ENCODE data around the gene UNC5A.

Gene UNC5A

GRCh38 chr5:176785184-176786145, 24.9 kb upstream of the UNC5A start:
- no peak overlapping the region for H3K4ac ChIP-seq (ENCODE audit: low read depth, low read length)
- no peak overlapping the region for H2BK15ac ChIP-seq (replicated peaks; ENCODE audit: low read depth)
- no peaks in the 10 kb centered on the region for H3K36me3 ChIP-seq (ENCODE audit: control insufficient read depth, insufficient read depth, low read length)
- no peak overlapping the region for H2AK5ac ChIP-seq (ENCODE audit: low read length)
- no peaks in the 10 kb centered on the region for H3K79me2 ChIP-seq (ENCODE audit: control insufficient read depth, insufficient read depth, low read length)
- H3K4me2 ChIP-seq (ENCODE audit: low read length): no peak overlapping the region
- no peak overlapping the region for H3K9ac ChIP-seq (ENCODE audit: low read length)
- no peaks in the 10 kb centered on the region for H3K27me3 ChIP-seq (ENCODE audit: insufficient read depth, low read length, poor library complexity)
- H3K4me1 ChIP-seq (ENCODE audit: control insufficient read depth, low read depth, low read length): peaks cover 16% of the 10 kb centered on the region
- no peak overlapping the region for H3K4me3 ChIP-seq (ENCODE audit: low read length)
- no peak overlapping the region for H4K5ac ChIP-seq (ENCODE audit: low read length)
- no peak for DNase-seq
- no peak overlapping the region for H2BK120ac ChIP-seq (ENCODE audit: low read depth, low read length)
- H2BK5ac ChIP-seq (ENCODE audit: low read length): no peak overlapping the region
- H3K27ac ChIP-seq (ENCODE audit: low read depth, low read length): no peak overlapping the region
- no peak overlapping the region for H3K23ac ChIP-seq (ENCODE audit: low read length)
- H4K8ac ChIP-seq (ENCODE audit: low read depth, low read length): no peak overlapping the region
- WGBS (ENCODE audit: extremely low coverage, insufficient coverage, low lambda C conversion rate): no CpG with 5 or more reads among the region's 27 CpGs
- no peak overlapping the region for H3K18ac ChIP-seq (ENCODE audit: low read length)
- no peaks in the 10 kb centered on the region for H3K79me1 ChIP-seq (ENCODE audit: low read length)
- H3K56ac ChIP-seq (ENCODE audit: low read length): peak overlapping the region; percentile 65

GRCh38 chr5:176787676-176788075, 22.7 kb upstream of the UNC5A start:
- no peaks in the 10 kb centered on the region for H3K36me3 ChIP-seq (ENCODE audit: control insufficient read depth, insufficient read depth, low read length)
- no peak overlapping the region for H2BK15ac ChIP-seq (replicated peaks; ENCODE audit: low read depth)
- no peak overlapping the region for H4K8ac ChIP-seq (ENCODE audit: low read depth, low read length)
- WGBS (ENCODE audit: extremely low coverage, insufficient coverage, low lambda C conversion rate): no CpG with 5 or more reads among the region's 3 CpGs
- no peak overlapping the region for H2AK5ac ChIP-seq (ENCODE audit: low read length)
- no peaks in the 10 kb centered on the region for H3K79me1 ChIP-seq (ENCODE audit: low read length)
- H3K4me2 ChIP-seq (ENCODE audit: low read length): no peak overlapping the region
- no peak overlapping the region for H3K4me3 ChIP-seq (ENCODE audit: low read length)
- H2BK5ac ChIP-seq (ENCODE audit: low read length): no peak overlapping the region
- no peak overlapping the region for H3K4ac ChIP-seq (ENCODE audit: low read depth, low read length)
- DNase-seq: peak; percentile 57
- H2BK120ac ChIP-seq (ENCODE audit: low read depth, low read length): no peak overlapping the region
- no peak overlapping the region for H3K23ac ChIP-seq (ENCODE audit: low read length)
- H4K5ac ChIP-seq (ENCODE audit: low read length): no peak overlapping the region
- no peak overlapping the region for H3K18ac ChIP-seq (ENCODE audit: low read length)
- H3K9ac ChIP-seq (ENCODE audit: low read length): no peak overlapping the region
- no peaks in the 10 kb centered on the region for H3K79me2 ChIP-seq (ENCODE audit: control insufficient read depth, insufficient read depth, low read length)
- H3K27ac ChIP-seq (ENCODE audit: low read depth, low read length): no peak overlapping the region
- peaks cover 16% of the 10 kb centered on the region for H3K4me1 ChIP-seq (ENCODE audit: control insufficient read depth, low read depth, low read length)
- no peak overlapping the region for H3K56ac ChIP-seq (ENCODE audit: low read length)
- no peaks in the 10 kb centered on the region for H3K27me3 ChIP-seq (ENCODE audit: insufficient read depth, low read length, poor library complexity)

GRCh38 chr5:176788091-176788490, 22.3 kb upstream of the UNC5A start:
- no peak overlapping the region for H4K8ac ChIP-seq (ENCODE audit: low read depth, low read length)
- H3K4me2 ChIP-seq (ENCODE audit: low read length): no peak overlapping the region
- H2BK5ac ChIP-seq (ENCODE audit: low read length): no peak overlapping the region
- no peaks in the 10 kb centered on the region for H3K79me2 ChIP-seq (ENCODE audit: control insufficient read depth, insufficient read depth, low read length)
- no CpG with 5 or more reads among the region's 7 CpGs for WGBS (ENCODE audit: extremely low coverage, insufficient coverage, low lambda C conversion rate)
- no peaks in the 10 kb centered on the region for H3K36me3 ChIP-seq (ENCODE audit: control insufficient read depth, insufficient read depth, low read length)
- H3K4me3 ChIP-seq (ENCODE audit: low read length): no peak overlapping the region
- H3K56ac ChIP-seq (ENCODE audit: low read length): no peak overlapping the region
- no peak overlapping the region for H2BK120ac ChIP-seq (ENCODE audit: low read depth, low read length)
- no peak overlapping the region for H3K18ac ChIP-seq (ENCODE audit: low read length)
- no peak overlapping the region for H2AK5ac ChIP-seq (ENCODE audit: low read length)
- no peaks in the 10 kb centered on the region for H3K27me3 ChIP-seq (ENCODE audit: insufficient read depth, low read length, poor library complexity)
- peak; percentile 50 for DNase-seq
- H3K9ac ChIP-seq (ENCODE audit: low read length): no peak overlapping the region
- H2BK15ac ChIP-seq (replicated peaks; ENCODE audit: low read depth): no peak overlapping the region
- no peaks in the 10 kb centered on the region for H3K79me1 ChIP-seq (ENCODE audit: low read length)
- H3K4ac ChIP-seq (ENCODE audit: low read depth, low read length): no peak overlapping the region
- no peak overlapping the region for H3K27ac ChIP-seq (ENCODE audit: low read depth, low read length)
- peaks cover 16% of the 10 kb centered on the region for H3K4me1 ChIP-seq (ENCODE audit: control insufficient read depth, low read depth, low read length)
- H4K5ac ChIP-seq (ENCODE audit: low read length): no peak overlapping the region
- no peak overlapping the region for H3K23ac ChIP-seq (ENCODE audit: low read length)

GRCh38 chr5:176788941-176789872, 21.2 kb upstream of the UNC5A start:
- no CpG with 5 or more reads among the region's 20 CpGs for WGBS (ENCODE audit: extremely low coverage, insufficient coverage, low lambda C conversion rate)
- Histone ChIP-seq H3K79me2 (ENCODE audit: control insufficient read depth, insufficient read depth, low read length) (no peaks in the 10 kb centered on the region), H3K4ac (ENCODE audit: low read depth, low read length) (no peak overlapping the region), H2BK120ac (ENCODE audit: low read depth, low read length) (no peak overlapping the region), H2BK5ac (ENCODE audit: low read length) (no peak overlapping the region), H4K5ac (ENCODE audit: low read length) (no peak overlapping the region), H3K4me2 (ENCODE audit: low read length) (no peak overlapping the region), H3K27me3 (ENCODE audit: insufficient read depth, low read length, poor library complexity) (no peaks in the 10 kb centered on the region), H3K4me1 (ENCODE audit: control insufficient read depth, low read depth, low read length) (peaks cover 16% of the 10 kb centered on the region), H3K56ac (ENCODE audit: low read length) (peak overlapping the region; percentile 34), H3K18ac (ENCODE audit: low read length) (no peak overlapping the region), H3K23ac (ENCODE audit: low read length) (no peak overlapping the region), H3K36me3 (ENCODE audit: control insufficient read depth, insufficient read depth, low read length) (no peaks in the 10 kb centered on the region), H4K8ac (ENCODE audit: low read depth, low read length) (no peak overlapping the region), H3K4me3 (ENCODE audit: low read length) (no peak overlapping the region), H3K9ac (ENCODE audit: low read length) (no peak overlapping the region), H2BK15ac (replicated peaks; ENCODE audit: low read depth) (no peak overlapping the region), H3K27ac (ENCODE audit: low read depth, low read length) (no peak overlapping the region), H2AK5ac (ENCODE audit: low read length) (no peak overlapping the region), H3K79me1 (ENCODE audit: low read length) (no peaks in the 10 kb centered on the region)
- peak; percentile 56 for DNase-seq

- Histone ChIP-seq H3K79me2 (ENCODE audit: control insufficient read depth, insufficient read depth, low read length) (no peaks in the 10 kb centered on the region), H3K4me1 (ENCODE audit: control insufficient read depth, low read depth, low read length) (peaks cover 12% of the 10 kb centered on the region), H2BK15ac (replicated peaks; ENCODE audit: low read depth) (no peak overlapping the region), H3K27me3 (ENCODE audit: insufficient read depth, low read length, poor library complexity) (no peaks in the 10 kb centered on the region), H3K36me3 (ENCODE audit: control insufficient read depth, insufficient read depth, low read length) (no peaks in the 10 kb centered on the region), H4K8ac (ENCODE audit: low read depth, low read length) (no peak overlapping the region), H3K4ac (ENCODE audit: low read depth, low read length) (no peak overlapping the region), H3K79me1 (ENCODE audit: low read length) (no peaks in the 10 kb centered on the region), H2AK5ac (ENCODE audit: low read length) (no peak overlapping the region), H3K18ac (ENCODE audit: low read length) (no peak overlapping the region), H3K4me2 (ENCODE audit: low read length) (no peak overlapping the region), H3K9ac (ENCODE audit: low read length) (no peak overlapping the region), H3K56ac (ENCODE audit: low read length) (peak overlapping the region; percentile 34), H2BK120ac (ENCODE audit: low read depth, low read length) (no peak overlapping the region), H3K4me3 (ENCODE audit: low read length) (no peak overlapping the region), H4K5ac (ENCODE audit: low read length) (no peak overlapping the region), H2BK5ac (ENCODE audit: low read length) (no peak overlapping the region), H3K23ac (ENCODE audit: low read length) (no peak overlapping the region), H3K27ac (ENCODE audit: low read depth, low read length) (no peak overlapping the region)
- no peak for DNase-seq
- WGBS (ENCODE audit: extremely low coverage, insufficient coverage, low lambda C conversion rate): no CpG with 5 or more reads among the region's 15 CpGs
These were observed 20.3 kb upstream of the UNC5A start for GRCh38 chr5:176789873-176790615.
